ENCODE measurements around the gene VAPB.
"Not testable (repeated sequence)": the region's sequence is repeated elsewhere in the genome, so short reads cannot be mapped to it uniquely, and the experiment has no call there.

Gene VAPB

GRCh38 chr20:58424218-58424969 is 35.4 kb downstream of the VAPB start:
- TF ChIP-seq, protein P1, sequence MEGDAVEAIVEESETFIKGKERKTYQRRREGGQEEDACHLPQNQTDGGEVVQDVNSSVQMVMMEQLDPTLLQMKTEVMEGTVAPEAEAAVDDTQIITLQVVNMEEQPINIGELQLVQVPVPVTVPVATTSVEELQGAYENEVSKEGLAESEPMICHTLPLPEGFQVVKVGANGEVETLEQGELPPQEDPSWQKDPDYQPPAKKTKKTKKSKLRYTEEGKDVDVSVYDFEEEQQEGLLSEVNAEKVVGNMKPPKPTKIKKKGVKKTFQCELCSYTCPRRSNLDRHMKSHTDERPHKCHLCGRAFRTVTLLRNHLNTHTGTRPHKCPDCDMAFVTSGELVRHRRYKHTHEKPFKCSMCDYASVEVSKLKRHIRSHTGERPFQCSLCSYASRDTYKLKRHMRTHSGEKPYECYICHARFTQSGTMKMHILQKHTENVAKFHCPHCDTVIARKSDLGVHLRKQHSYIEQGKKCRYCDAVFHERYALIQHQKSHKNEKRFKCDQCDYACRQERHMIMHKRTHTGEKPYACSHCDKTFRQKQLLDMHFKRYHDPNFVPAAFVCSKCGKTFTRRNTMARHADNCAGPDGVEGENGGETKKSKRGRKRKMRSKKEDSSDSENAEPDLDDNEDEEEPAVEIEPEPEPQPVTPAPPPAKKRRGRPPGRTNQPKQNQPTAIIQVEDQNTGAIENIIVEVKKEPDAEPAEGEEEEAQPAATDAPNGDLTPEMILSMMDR (IDR thresholded peaks at IDR 0.05; ENCODE audit: insufficient read depth, low read depth, low read length, missing control alignments), result no peak
- no peak for DNase-seq (ENCODE audit: low read depth)
- H3K4me3 ChIP-seq (ENCODE audit: low read depth, low read length), result no peak overlapping the region

DNA sequence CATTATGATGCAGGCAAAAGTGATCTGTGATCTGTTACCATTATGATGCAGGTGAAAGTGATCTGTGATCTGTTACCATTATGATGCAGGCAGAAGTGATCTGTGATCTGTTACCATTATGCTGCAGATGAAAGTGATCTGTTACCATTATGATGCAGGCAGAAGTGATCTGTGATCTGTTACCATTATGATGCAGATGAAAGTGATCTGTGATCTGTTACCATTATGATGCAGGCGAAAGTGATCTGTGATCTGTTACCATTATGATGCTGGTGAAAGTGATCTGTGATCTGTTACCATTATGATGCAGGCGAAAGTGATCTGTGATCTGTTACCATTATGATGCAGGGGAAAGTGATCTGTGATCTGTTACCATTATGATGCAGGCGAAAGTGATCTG is 38.5 kb downstream of the VAPB start:
- not testable (repeated sequence) for H3K4me3 ChIP-seq (ENCODE audit: low read depth, low read length)

DNA sequence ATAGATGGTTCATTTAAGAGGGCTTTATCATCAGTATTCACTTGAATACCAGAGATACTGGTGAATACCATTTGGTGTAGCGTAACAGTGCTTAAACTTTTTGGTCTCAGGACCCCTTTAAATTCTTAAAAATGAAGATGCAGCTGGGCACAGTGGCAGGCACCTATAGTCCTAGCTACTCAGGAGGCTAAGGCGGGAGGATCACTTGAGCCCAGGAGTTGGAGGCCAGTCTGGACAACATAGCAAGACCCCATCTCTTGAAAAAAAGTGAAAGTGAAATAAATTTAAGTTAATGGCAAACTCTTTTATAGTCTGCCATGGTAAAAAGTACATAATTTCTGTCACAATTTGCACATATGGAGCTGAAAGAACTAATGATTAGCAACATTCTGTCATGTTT is 39.3 kb downstream of the VAPB start:
- H3K4me3 ChIP-seq (ENCODE audit: low read depth, low read length), result no peak overlapping the region
- no peak for DNase-seq (ENCODE audit: low read depth)
- TF ChIP-seq, protein P1 (IDR thresholded peaks at IDR 0.05; ENCODE audit: insufficient read depth, low read depth, low read length, missing control alignments), result no peak

More for the DNA sequence above, 38.5 kb downstream of the VAPB start:
- not testable (repeated sequence) for DNase-seq (ENCODE audit: low read depth)

DNA sequence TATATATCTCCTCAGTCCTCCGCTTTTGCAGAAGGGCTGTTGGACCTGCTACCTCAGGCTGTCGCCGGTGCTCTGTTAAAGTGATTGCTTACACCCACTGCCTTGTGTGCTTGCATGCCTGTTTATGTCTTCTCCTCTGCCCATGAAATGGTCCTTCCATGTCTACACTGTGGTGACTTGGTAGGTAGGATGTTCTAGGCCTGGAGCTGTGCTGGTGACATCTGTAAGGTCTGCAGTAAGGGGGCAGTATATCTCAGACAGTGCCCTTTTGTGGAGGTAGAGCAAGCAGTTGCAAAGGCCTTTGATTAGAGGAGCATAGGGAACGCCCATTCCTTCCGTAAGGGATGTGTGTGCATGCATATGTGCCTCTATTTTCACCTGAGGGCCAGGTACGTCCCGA is 40.3 kb downstream of the VAPB start:
- DNase-seq (ENCODE audit: low read depth), result no peak
- H3K4me3 ChIP-seq (ENCODE audit: low read depth, low read length), result no peak overlapping the region
- TF ChIP-seq, protein P1 (IDR thresholded peaks at IDR 0.05; ENCODE audit: insufficient read depth, low read depth, low read length, missing control alignments), result no peak

GRCh38 chr20:58431134-58431533 is 42.1 kb downstream of the VAPB start:
- H3K4me3 ChIP-seq (ENCODE audit: low read depth, low read length), result no peak overlapping the region
- TF ChIP-seq, protein P1 (IDR thresholded peaks at IDR 0.05; ENCODE audit: insufficient read depth, low read depth, low read length, missing control alignments), result no peak
- no peak for DNase-seq (ENCODE audit: low read depth)

- H3K4me3 ChIP-seq (ENCODE audit: low read depth, low read length), result no peak overlapping the region
- TF ChIP-seq, protein P1 (IDR thresholded peaks at IDR 0.05; ENCODE audit: insufficient read depth, low read depth, low read length, missing control alignments), result no peak
Measured at GRCh38 chr20:58432186-58432954, 43.3 kb downstream of the VAPB start.

DNA sequence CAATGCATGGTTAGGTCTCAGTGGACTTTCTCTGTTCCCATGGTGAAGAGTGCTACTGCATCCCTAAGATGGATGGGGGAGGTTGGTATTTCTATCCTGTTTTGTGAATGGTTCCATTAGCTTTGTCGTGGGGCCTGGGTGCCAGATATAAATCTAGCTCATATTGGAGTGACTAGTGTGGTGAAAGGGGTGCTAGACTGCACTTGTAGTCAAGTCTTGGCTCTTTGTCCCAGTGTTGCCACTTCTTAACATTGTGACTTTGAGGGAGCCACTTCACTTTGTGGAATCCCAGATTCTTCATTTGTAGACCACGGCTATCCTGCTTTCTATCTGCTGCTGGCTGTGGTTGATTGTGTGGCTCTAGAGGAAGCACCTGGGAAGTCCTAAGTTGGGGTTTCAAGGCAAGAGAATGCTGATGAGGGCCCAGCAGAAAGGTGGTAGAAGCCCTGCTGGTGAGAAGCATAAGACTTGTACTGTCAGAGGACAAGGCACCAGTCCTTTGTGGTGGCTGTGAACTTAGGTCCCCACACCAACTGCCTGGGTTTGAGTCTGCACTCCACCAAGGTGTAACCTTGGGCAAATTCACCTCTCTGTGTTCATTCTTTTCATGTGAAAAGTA is 44.1 kb downstream of the VAPB start:
- TF ChIP-seq, protein P1 (IDR thresholded peaks at IDR 0.05; ENCODE audit: insufficient read depth, low read depth, low read length, missing control alignments), result no peak
- H3K4me3 ChIP-seq (ENCODE audit: low read depth, low read length), result no peak overlapping the region
- no peak for DNase-seq (ENCODE audit: low read depth)

More at GRCh38 chr20:58432186-58432954, 43.3 kb downstream of the VAPB start:
- DNase-seq (ENCODE audit: low read depth), result no peak
